Endothelial cell of umbilical vein (primary cell): ENCODE measurements around the gene EEFSEC. TPM values are rescaled to one million over a fixed set of nuclear protein-coding genes. Genes with fewer than 3 reads are reported as not detected.

Experiments used
- BruUV-seq: library from RNA; stranded (reverse); fragments of 400-500 nt; replicated peaks from 2 replicates; lab custom pipeline; 2021; lab: Mats Ljungman, UMichigan
- CTCF ChIA-PET: fragments of 300-600, 350-600 bp; sonication (Branson Sonifier 250); formaldehyde crosslinking; loops from one replicate; lab custom pipeline; 2021; ENCODE audit warnings: antibody characterized with exemption, inconsistent platforms; lab: Charles Lee
- POLR2A ChIA-PET: fragments of 300-600, 350-600 bp; sonication (Branson Sonifier 250); formaldehyde crosslinking; loops from one replicate; lab custom pipeline; 2021; ENCODE audit warnings: antibody characterized with exemption, inconsistent platforms; lab: Charles Lee
- DNase-seq: peaks from one replicate; pipeline ENCODE4 v3.0.0-alpha.2; 2011; ENCODE audit warnings: low read depth, low spot score
- FAIRE-seq: peaks from 2 replicates; lab custom pipeline; 2011; peaks lifted over from hg19 to GRCh38; lab: Jason Lieb, UNC
- H2AFZ ChIP-seq: 2 replicates; pipeline ENCODE4 v1.6.0; 2012; ENCODE audit warnings: low read depth, low read length, control low read depth, inconsistent platforms
- H3K27ac ChIP-seq: 2 replicates; pipeline ENCODE4 v1.5.1; 2011; ENCODE audit warnings: low read depth, mild to moderate bottlenecking, control low read depth, low read length, moderate library complexity; ENCODE audit not compliant: insufficient read depth
- H3K27me3 ChIP-seq, 2 experiments: 2 replicates each; pipeline versions ENCODE4 v1.6.0 to v1.6.1; 2011; ENCODE audit warnings: low read length in 2 of 2, mixed read lengths in 1 of 2; ENCODE audit not compliant: control insufficient read depth in 2 of 2, insufficient read depth in 2 of 2
- H3K36me3 ChIP-seq, 2 experiments: 2 replicates in 1 of 2; 3 replicates in 1 of 2; pipeline ENCODE4 v1.5.1; 2011; ENCODE audit warnings: low read length in 2 of 2, mild to moderate bottlenecking in 1 of 2, moderate library complexity in 1 of 2; ENCODE audit not compliant: control insufficient read depth in 2 of 2, insufficient read depth in 2 of 2; ENCODE audit errors: extremely low read depth in 1 of 2
- H3K4me1 ChIP-seq: 3 replicates; pipeline ENCODE4 v1.5.1; 2011; ENCODE audit warnings: mild to moderate bottlenecking, low read length; ENCODE audit not compliant: control insufficient read depth, insufficient read depth; ENCODE audit errors: extremely low read depth
- H3K4me2 ChIP-seq: 2 replicates; pipeline ENCODE4 v1.6.1; 2011; ENCODE audit warnings: low read length, control low read depth, mixed read lengths; ENCODE audit not compliant: insufficient read depth
- H3K4me3 ChIP-seq, 3 experiments: fragments of 200-600 bp in 1 of 3; sonication (generic), shearing (Covaris generic) in 1 of 3; replicated peaks in 1 of 3; 2 replicates each; pipeline ENCODE4 v1.5.1; 2011 to 2016; ENCODE audit warnings: control low read depth in 3 of 3, low read length in 3 of 3, mild to moderate bottlenecking in 2 of 3, inconsistent platforms in 1 of 3, low read depth in 1 of 3, moderate library complexity in 1 of 3; ENCODE audit not compliant: insufficient read depth in 1 of 3
- H3K79me2 ChIP-seq: 2 replicates; pipeline ENCODE4 v1.6.0; 2012; ENCODE audit warnings: low read length, inconsistent platforms; ENCODE audit not compliant: control insufficient read depth, insufficient read depth
- H3K9ac ChIP-seq: replicated peaks from 2 replicates; pipeline ENCODE3; 2011; ENCODE audit warnings: low read length, control low read depth; ENCODE audit not compliant: insufficient read depth; ENCODE audit errors: extremely low read depth
- H3K9me1 ChIP-seq: replicated peaks from 3 replicates; pipeline ENCODE4 v1.6.0; 2011; ENCODE audit warnings: mild to moderate bottlenecking, low read length; ENCODE audit not compliant: control insufficient read depth, insufficient read depth; ENCODE audit errors: extremely low read depth
- H3K9me3 ChIP-seq: replicated peaks from 2 replicates; pipeline ENCODE4 v1.5.1; 2012; ENCODE audit warnings: low read length, inconsistent platforms; ENCODE audit not compliant: control insufficient read depth, insufficient read depth
- H4K20me1 ChIP-seq: replicated peaks from 2 replicates; pipeline ENCODE3; 2011; ENCODE audit warnings: mild to moderate bottlenecking, low read length; ENCODE audit not compliant: control insufficient read depth, insufficient read depth; ENCODE audit errors: extremely low read depth
- EZH2 ChIP-seq: IDR thresholded peaks from 2 replicates; pipeline ENCODE4 v1.6.1; 2012; ENCODE audit warnings: borderline replicate concordance, low read depth, mild to moderate bottlenecking, moderate library complexity, low read length, inconsistent platforms; ENCODE audit not compliant: severe bottlenecking
- FOS ChIP-seq: IDR thresholded peaks from 2 replicates; pipeline ENCODE4 v1.6.1; 2011; ENCODE audit warnings: mild to moderate bottlenecking, low read length, moderate library complexity, borderline replicate concordance; ENCODE audit not compliant: insufficient read depth
- GATA2 ChIP-seq: IDR thresholded peaks from 2 replicates; pipeline ENCODE4 v1.7.0; 2011; ENCODE audit warnings: low read depth, mild to moderate bottlenecking, moderate library complexity, mixed read lengths, low read length; ENCODE audit not compliant: insufficient read length, insufficient read depth
- POLR2A ChIP-seq: IDR thresholded peaks from 2 replicates; pipeline ENCODE4 v1.6.1; 2012; ENCODE audit warnings: low read depth, mild to moderate bottlenecking, control low read depth, low read length
- POLR2AphosphoS5 ChIP-seq: IDR thresholded peaks from 2 replicates; pipeline ENCODE4 v1.6.1; 2012; ENCODE audit warnings: low read depth, mild to moderate bottlenecking, control low read depth, low read length, moderate library complexity; ENCODE audit not compliant: insufficient read depth
- dilution Hi-C: fragments of 300-500 bp; cut with MboI; formaldehyde crosslinking; loops from one replicate; pipeline ENCODE4 v1.15.0; 2019; ENCODE audit warnings: low sequenced_read_pairs; ENCODE audit not compliant: extremely low pct_ligation_motif_present
- intact Hi-C: fragments of 100-400 bp; cut with micrococcal nuclease; formaldehyde crosslinking; loops from one replicate; pipeline ENCODE4 v1.10.0; 2022
- polyA plus RNA-seq, 4 experiments: library from polyadenylated mRNA; depleted of rRNA in 3 of 4; stranded (reverse) in 3 of 4; unstranded in 1 of 4; fragments of >200 nt; gene quantifications; 2 replicates each; pipeline versions ENCODE4 v1.2.1 to v1.2.3, GENCODE V29; 2011 to 2012; ENCODE audit warnings: missing spikeins in 1 of 4
- total RNA-seq: library from RNA; stranded (reverse); gene quantifications from 2 replicates; pipeline ENCODE4 v1.2.3, GENCODE V29; 2021
- TF ChIP-seq, protein P1 (sequence below), 2 donors: IDR thresholded peaks; 1 replicate in 1 of 2; 2 replicates in 1 of 2; pipeline ENCODE4 v1.5.1; 2011; ENCODE audit warnings: low read length in 2 of 2, mild to moderate bottlenecking in 2 of 2, moderate library complexity in 2 of 2, control low read depth in 1 of 2, inconsistent platforms in 1 of 2, low read depth in 1 of 2; ENCODE audit not compliant: insufficient read depth in 1 of 2; ENCODE audit errors: extremely low read depth in 1 of 2
- TF ChIP-seq, protein P2 (sequence below): IDR thresholded peaks from 2 replicates; pipeline ENCODE4 v1.6.1; 2011; ENCODE audit not compliant: insufficient read depth, insufficient read length

The EEFSEC gene
- total and polyA plus RNA-seq, 2 donors (not counting 3 experiments of a cell fraction or from before 2014, with no cell fraction given) = 13.1 to 14.5 TPM

DNA sequence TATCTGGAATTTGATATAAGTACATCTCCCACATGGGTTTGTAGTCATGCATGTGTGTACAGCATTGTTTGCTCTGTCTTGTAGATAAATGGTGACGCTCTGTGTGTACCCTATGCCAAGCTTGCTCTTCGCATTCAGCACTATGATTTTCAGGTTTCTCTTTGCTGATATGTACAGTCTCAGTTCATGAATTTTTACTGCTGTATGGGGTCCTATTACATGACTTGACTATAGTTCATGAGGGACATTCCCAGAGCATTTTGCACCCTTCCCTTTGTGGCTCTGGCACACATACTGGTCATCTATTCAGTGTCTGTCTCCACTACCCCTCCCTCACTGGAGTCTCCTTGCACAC lies 132.7 kb downstream of the EEFSEC start:
- POLR2A ChIA-PET = no interaction called here

GRCh38 chr3:128286691-128287090 lies 133.4 kb downstream of the EEFSEC start:
- Histone ChIP-seq H3K9ac (no peak overlapping the region), H3K27me3 (no peaks in the 10 kb centered on the region), H3K9me1 (no peaks in the 10 kb centered on the region), H3K9me3 (no peaks in the 10 kb centered on the region), H3K36me3 (no peaks in the 10 kb centered on the region), H4K20me1 (no peaks in the 10 kb centered on the region), H3K4me2 (no peak overlapping the region), H3K79me2 (no peaks in the 10 kb centered on the region), H3K4me3 (no peak overlapping the region), H3K4me1 (no peaks in the 10 kb centered on the region), H3K27ac (no peak overlapping the region), H2AFZ (no peak overlapping the region)
- no TSS peak for BruUV-seq
- dilution Hi-C loops = no loop called here
- DNase-seq = no peak
- intact Hi-C loops = no loop called here
- FAIRE-seq = no peak
- ChIA-PET CTCF (interaction anchor here (1.9 kb wide), 1 partner anchor 11 kb away, joined by 7 read pairs; no protein-coding TSS in a partner anchor), POLR2A (no interaction called here)
- TF ChIP-seq, protein P1, sequence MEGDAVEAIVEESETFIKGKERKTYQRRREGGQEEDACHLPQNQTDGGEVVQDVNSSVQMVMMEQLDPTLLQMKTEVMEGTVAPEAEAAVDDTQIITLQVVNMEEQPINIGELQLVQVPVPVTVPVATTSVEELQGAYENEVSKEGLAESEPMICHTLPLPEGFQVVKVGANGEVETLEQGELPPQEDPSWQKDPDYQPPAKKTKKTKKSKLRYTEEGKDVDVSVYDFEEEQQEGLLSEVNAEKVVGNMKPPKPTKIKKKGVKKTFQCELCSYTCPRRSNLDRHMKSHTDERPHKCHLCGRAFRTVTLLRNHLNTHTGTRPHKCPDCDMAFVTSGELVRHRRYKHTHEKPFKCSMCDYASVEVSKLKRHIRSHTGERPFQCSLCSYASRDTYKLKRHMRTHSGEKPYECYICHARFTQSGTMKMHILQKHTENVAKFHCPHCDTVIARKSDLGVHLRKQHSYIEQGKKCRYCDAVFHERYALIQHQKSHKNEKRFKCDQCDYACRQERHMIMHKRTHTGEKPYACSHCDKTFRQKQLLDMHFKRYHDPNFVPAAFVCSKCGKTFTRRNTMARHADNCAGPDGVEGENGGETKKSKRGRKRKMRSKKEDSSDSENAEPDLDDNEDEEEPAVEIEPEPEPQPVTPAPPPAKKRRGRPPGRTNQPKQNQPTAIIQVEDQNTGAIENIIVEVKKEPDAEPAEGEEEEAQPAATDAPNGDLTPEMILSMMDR (IDR thresholded peaks at IDR 0.05; ENCODE audit: extremely low read depth in 1 of 2, insufficient read depth in 1 of 2, low read depth in 1 of 2, low read length in 2 of 2) = no peak
- TF ChIP-seq, protein P2, sequence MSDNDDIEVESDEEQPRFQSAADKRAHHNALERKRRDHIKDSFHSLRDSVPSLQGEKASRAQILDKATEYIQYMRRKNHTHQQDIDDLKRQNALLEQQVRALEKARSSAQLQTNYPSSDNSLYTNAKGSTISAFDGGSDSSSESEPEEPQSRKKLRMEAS = no peak
- no peak for TF ChIP-seq EZH2
- no peak for TF ChIP-seq FOS
- TF ChIP-seq POLR2AphosphoS5 = no peak
- no peak for TF ChIP-seq POLR2A
- TF ChIP-seq GATA2 = no peak

More for the DNA sequence above, 132.7 kb downstream of the EEFSEC start:
- Histone ChIP-seq H3K9ac (no peak overlapping the region), H3K79me2 (no peaks in the 10 kb centered on the region), H3K4me1 (no peaks in the 10 kb centered on the region), H3K36me3 (no peaks in the 10 kb centered on the region), H2AFZ (no peak overlapping the region), H3K9me3 (no peaks in the 10 kb centered on the region), H3K4me3 (no peak overlapping the region), H3K27me3 (no peaks in the 10 kb centered on the region), H3K9me1 (no peaks in the 10 kb centered on the region), H3K4me2 (no peak overlapping the region), H3K27ac (no peak overlapping the region), H4K20me1 (no peaks in the 10 kb centered on the region)
- TF ChIP-seq, protein P2 = no peak
- DNase-seq (no peak), FAIRE-seq (no peak)
- dilution Hi-C loops = no loop called here
- BruUV-seq = no TSS peak
- CTCF ChIA-PET = interaction anchor here (1.9 kb wide), 1 partner anchor 11 kb away, joined by 7 read pairs; no protein-coding TSS in a partner anchor
- intact Hi-C loops = no loop called here
